ENCODE measurements around the gene UBXN11.

DNA sequence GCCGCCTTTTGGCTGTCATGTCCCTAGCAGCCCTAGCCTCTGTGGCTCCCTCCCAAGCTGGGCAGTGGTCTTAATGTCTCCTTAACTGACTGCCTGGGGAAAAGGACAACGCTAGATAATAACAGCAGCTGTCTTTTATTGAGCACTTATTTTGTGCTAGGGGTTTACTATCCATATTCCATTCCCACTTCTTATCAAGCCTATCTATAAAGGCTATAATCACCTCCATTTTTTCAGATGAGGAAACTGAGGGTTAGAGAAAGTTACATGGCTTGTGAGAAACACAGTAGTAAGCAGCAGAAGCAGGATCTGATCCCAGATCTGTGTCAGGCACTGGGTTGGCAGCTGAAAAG, 20.4 kb downstream of the UBXN11 start:
- TF ChIP-seq POLR2A (IDR thresholded peaks at IDR 0.05; ENCODE audit: low read depth, low read length) (no peak), POLR2AphosphoS5 (IDR thresholded peaks at IDR 0.05; ENCODE audit: low read depth, low read length) (no peak), TAF1 (IDR thresholded peaks at IDR 0.05; ENCODE audit: borderline replicate concordance, low read depth, low read length) (no peak)

Measured in GM12892 (cell line).